DMS114 treated with DMSO at 0.1 percent for 48 hours (cell line): ENCODE results near the gene SULT4A1.
"Not testable (repeated sequence)": the region's sequence is repeated elsewhere in the genome, so short reads cannot be mapped to it uniquely, and the experiment has no call there.

Experiments used
- DNase-seq: peaks from one replicate; lab custom pipeline; 2025; ENCODE audit not compliant: unreplicated experiment; lab: John Stamatoyannopoulos, UW

SULT4A1 gene

GRCh38 chr22:43887391-43887790 is 25.1 kb upstream of the SULT4A1 start:
- DNase-seq, result no peak

DNA sequence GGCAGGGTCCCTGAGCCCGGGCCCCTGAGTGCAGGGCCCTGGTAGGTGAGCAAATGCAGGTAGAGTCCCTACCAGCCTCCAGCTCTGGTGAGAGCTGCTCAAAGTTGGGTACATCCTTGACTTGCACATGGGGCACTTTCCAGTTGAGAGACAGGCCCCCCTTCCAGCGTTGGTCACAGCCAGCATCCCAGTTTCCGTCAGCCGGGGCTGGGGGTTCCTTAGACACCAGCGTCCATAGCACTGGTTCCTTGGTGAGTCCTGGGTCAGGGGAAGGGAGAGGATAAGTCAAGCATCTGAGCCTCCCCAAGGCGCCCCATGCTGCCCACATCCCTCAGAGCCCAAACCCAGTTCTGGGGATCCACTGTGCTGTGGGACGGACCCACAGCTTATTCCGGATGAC is 23.9 kb upstream of the SULT4A1 start:
- DNase-seq, result no peak

DNA sequence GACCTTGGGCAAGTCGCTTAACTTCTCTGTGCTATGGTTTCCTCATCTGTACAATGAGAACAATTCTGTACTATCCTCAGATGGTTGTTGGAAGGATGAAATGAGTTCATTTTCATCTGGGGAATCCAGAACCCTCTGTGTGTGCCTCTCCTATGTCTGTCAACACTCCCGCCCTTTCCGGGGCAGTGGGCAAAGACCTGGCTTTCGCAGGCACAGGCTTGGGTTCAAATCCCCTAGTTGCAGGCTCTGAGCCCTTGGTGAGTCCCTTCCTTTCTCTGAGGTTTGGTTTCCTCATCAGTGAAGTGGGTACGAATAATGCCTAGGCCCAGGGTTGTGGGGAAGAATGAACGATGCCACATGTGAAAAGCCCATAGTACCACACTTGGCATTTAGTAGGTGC is 23.5 kb upstream of the SULT4A1 start:
- DNase-seq, result no peak

DNA sequence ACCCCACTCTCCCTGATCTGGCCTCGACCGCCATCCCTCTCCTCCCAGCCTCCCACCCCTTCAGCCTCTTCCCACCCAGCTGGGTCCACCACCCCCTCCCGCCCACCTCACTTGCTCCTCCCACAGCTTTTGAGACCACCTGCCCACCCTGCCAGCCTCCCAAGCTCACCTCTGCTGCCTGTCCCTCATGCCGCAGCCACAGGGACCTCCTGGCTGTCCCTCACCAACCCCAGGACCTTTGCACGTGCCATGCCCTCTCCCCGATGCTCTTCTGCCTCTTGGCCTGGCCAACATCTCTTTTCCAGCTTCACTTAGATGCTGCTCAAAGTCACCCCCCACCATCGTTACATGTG is 23.0 kb upstream of the SULT4A1 start:
- DNase-seq, result no peak

DNA sequence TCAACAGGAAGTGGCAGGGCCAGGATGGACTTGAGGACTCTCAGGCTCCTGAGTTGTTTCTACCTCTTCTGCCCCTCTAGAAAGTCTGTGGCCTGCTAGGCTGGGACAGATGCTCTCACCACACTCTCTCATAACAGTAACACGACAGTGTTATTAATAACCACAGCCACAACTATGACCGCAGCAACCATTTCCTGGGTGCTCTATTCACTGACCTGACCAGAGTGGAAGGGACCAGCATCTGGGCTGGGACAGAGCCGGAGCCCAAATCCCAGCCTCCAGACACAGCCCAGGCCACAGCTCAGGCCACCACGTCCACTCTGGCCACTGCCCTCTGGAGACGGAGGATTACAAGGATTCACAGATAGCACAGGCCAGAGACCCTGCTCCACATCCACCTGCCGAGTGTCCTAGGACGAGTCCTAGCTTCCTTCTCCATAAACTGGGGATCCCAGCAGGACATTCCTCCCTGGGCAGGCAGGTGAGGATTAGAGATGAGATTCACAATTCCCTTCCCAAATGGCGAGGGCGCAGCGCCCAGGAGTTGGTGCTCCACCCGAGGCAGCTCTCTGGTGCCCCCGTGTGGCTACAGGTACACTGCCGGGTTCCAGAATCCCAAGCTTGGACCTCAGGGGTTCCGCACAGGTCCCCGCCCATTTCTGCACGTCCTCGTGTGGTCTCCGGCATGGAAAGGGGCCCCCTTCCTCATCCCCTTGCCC is 22.4 kb upstream of the SULT4A1 start:
- DNase-seq, result peak; percentile 19

GRCh38 chr22:43883719-43884415 is 21.6 kb upstream of the SULT4A1 start:
- DNase-seq, result no peak

DNA sequence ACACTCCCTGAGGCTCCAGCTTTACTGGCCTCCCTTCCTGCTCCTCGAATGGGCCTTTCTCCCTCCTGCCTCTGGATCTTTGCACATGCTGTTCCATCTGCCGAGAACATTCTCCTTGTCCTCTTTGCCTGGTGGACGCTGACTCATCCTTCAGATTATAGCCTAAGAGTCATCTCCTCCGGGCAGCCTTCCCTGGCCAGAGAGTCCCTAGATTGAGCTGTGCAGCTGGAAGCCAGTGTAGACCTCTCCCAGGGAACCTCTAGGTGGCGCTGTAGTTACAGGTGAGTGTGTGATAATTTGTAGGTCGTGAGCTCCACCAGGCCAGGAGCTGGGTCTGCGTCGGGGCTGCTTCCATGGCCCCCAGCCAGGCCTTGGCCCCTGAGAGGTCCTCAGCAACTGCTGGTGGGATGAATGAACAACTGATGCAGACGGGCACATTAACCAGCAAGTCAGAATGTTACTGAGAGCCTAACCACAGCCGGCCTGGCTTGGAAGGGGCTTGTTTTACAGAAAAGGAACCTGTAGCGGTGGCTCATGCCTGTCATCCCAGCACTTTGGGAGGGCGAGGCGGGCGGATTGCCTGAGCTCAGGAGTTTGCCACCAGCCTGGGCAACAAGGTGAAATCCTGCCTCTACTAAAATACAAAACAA is 20.8 kb upstream of the SULT4A1 start:
- DNase-seq, result peak; percentile 7

- no peak for DNase-seq
Measured at GRCh38 chr22:43882122-43882767, 19.9 kb upstream of the SULT4A1 start.

DNA sequence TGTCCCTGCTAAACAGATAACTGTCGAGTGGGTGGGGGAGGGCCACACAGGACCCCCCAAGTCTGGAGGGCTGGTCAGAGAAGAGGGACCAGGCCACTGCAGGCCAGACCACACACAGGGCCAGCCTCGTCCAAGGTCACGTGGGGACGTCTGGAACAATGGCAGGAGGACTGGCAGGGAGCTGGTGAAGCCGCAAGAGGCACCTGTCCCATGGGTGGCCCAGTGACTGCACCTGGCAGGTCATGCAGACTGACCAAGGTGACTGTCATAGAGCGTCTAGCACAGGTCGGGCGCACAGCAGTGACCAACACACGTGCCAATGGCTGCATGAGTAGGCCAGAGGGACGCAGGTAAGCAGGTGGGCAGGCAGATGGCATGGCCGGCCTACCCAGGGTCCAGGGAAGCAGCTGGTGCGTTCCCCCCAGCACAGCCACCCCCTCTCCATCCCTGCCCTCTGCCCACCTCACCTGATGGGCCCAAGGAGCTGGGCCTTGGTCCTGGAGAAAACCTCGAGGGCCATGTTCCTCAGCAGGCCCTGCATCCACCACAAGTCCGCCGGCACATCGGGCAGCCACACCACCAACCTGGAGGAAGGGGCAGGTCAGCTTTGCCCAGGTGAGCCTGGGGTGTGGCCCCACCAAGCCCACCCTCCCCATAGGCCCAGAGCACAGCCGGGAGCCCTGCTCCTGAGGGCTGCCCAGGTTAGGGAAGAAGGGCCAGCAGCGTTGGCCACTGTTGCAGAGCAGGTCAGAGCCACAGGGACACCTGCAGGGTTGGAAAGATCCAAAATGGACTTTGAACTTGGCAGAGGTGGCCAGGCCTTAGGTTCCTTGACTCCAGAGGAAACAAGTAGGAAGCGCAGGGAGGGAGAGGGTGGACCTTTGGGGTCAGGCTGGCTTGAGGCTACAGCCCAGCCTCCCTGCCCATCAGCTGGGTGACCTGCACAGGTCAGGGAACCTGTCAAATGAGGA is 19.1 kb upstream of the SULT4A1 start:
- no peak for DNase-seq

- DNase-seq, result no peak
Measured at GRCh38 chr22:43880541-43880991, 18.3 kb upstream of the SULT4A1 start.

DNA sequence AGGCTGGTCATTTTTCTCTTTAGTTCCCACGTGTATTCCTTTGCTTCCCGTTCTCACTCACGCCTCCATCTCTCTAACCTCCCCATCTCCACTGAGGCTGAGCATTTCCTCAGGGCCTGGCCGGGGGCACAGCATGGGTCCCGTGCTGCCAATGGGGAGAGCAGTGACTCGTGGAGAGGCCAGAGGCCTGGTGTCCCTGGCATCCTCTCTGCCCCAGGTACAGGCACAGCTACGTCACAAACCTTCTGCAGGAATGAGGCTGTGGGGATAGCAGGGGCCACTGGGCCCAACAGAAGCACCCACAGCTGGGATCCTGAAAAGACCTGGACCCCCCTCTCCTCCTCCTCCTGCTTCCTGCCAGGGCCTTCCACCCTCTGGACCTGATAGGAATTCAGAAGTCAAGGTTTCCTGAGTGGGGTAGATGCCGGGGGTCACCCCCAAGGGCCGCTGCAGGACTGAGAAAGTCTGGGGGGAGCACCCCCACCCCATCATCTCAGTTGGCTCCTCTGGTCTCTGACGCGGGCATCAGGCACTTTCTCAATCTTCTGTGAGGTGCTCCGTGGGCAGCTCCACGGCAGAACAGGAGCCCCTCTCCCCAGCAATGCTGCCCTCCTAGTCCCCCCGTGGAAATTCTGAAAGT is 17.7 kb upstream of the SULT4A1 start:
- no peak for DNase-seq

GRCh38 chr22:43878831-43879550 is 16.7 kb upstream of the SULT4A1 start:
- no peak for DNase-seq

- DNase-seq, result no peak
Measured at GRCh38 chr22:43878079-43878795, 15.9 kb upstream of the SULT4A1 start.

- DNase-seq, result no peak
Measured at GRCh38 chr22:43876866-43877509, 14.7 kb upstream of the SULT4A1 start.

- DNase-seq, result no peak
Measured at GRCh38 chr22:43869799-43870198, 7.5 kb upstream of the SULT4A1 start.

- DNase-seq, result not testable (repeated sequence)
Measured at GRCh38 chr22:43869001-43869400, 6.7 kb upstream of the SULT4A1 start.

DNA sequence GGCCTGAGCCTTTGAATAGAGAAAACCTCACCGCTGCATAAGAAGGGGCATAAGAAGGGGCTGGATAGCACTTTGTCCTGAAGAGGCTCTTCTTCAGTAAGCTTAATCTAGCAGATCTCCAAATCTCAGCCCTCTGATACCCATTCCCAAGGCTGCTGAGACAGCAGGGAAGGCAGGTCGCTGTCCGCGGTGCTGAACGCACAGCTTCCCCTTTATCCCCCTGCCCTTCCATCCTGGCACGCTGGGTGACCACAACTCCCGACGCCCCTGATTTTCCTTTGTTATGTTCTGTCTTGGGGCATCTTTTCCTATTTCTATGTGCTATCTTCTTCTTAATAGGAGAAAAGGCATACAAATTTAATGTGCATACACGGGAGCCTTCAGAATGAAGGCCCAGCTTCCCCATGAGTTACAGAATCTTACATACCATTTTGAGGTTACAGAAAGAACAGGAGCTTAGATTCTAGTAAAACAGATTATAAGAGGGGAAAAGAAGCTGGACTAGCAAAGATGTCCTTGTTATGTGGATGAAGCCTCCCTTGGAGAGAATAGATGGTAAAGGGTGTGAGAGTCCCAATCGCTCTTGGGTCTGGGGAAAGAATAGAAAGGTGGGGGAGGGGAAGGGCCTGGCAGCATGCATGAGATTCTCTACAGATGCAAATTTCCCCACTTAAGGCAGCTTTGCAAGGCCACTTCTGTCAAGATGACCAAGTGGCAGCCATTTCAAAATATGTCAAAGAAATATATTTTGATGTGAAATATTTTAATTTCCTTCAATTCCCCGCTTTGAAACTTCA is 5.7 kb upstream of the SULT4A1 start:
- DNase-seq, result no peak

- DNase-seq, result no peak
Measured at GRCh38 chr22:43862882-43863202, 529 bp upstream of the SULT4A1 start.
